K562 (cell line): ENCODE results near the gene PUDP. TPM values are rescaled to one million over a fixed set of nuclear protein-coding genes. Genes with fewer than 3 reads are reported as not detected.

Experiments used
- CBX1 ChIP-seq: sonication (generic); IDR thresholded peaks from 2 replicates; pipeline ENCODE4 v1.6.1; 2016; ENCODE audit warnings: antibody characterized with exemption, low read depth, mild to moderate bottlenecking
- CREB1 ChIP-seq, 2 experiments: sonication (generic) in 1 of 2; formaldehyde crosslinking in 1 of 2; IDR thresholded peaks; 2 replicates each; pipeline versions ENCODE4 v1.6.1 to v1.8.0; 2012 to 2022; ENCODE audit warnings: inconsistent platforms in 1 of 2, mild to moderate bottlenecking in 1 of 2, missing genetic modification reagents in 1 of 2, moderate library complexity in 1 of 2
- FOS ChIP-seq: IDR thresholded peaks from 3 replicates; pipeline ENCODE4 v1.6.1; 2011; ENCODE audit not compliant: insufficient read length; ENCODE audit errors: extremely low read depth
- GABPA ChIP-seq: fragments of 200-800 bp; sonication (Bioruptor generic); conservative IDR thresholded peaks from 2 replicates; pipeline ENCODE4 v1.6.1; 2016; ENCODE audit warnings: low read depth, missing genetic modification characterization, missing compliant biosample characterization
- JUND ChIP-seq, 2 experiments: IDR thresholded peaks; 2 replicates in 1 of 2; 3 replicates in 1 of 2; pipeline ENCODE4 v1.6.1; 2011; ENCODE audit warnings: borderline replicate concordance in 2 of 2, low read depth in 2 of 2, low read length in 2 of 2, improper control_type of control experiment in 1 of 2, missing biosample characterization in 1 of 2, missing genetic modification characterization in 1 of 2, missing genetic modification reagents in 1 of 2
- KDM1A ChIP-seq, 2 experiments: fragments of 450-650 bp; IDR thresholded peaks; 2 replicates each; pipeline ENCODE4 v1.6.1; 2016; ENCODE audit warnings: mild to moderate bottlenecking in 2 of 2
- KDM4B ChIP-seq, 2 experiments: fragments of 450-650 bp in 1 of 2; sonication (generic) in 1 of 2; IDR thresholded peaks; 2 replicates each; pipeline ENCODE4 v1.6.1; 2016 to 2017; ENCODE audit warnings: borderline replicate concordance in 2 of 2, antibody characterized with exemption in 1 of 2, low read depth in 1 of 2, mild to moderate bottlenecking in 1 of 2
- KDM5B ChIP-seq: fragments of 200-600 bp; sonication (generic); IDR thresholded peaks from 2 replicates; pipeline ENCODE4 v1.6.1; 2012; ENCODE audit warnings: low read depth, mild to moderate bottlenecking, moderate library complexity, low read length, control low read depth, inconsistent platforms; ENCODE audit not compliant: insufficient replicate concordance
- MEIS2 ChIP-seq: fragments of 450-650 bp; IDR thresholded peaks from 2 replicates; pipeline ENCODE4 v1.6.1; 2014; ENCODE audit warnings: mild to moderate bottlenecking; ENCODE audit not compliant: partially characterized antibody
- TBP ChIP-seq: optimal IDR thresholded peaks from 2 replicates; pipeline ENCODE3; 2011; ENCODE audit warnings: low read depth, low read length, improper control_type of control experiment
- TCF15 ChIP-seq: fragments of 250-450 bp; sonication (Bioruptor Pico); IDR thresholded peaks from 2 replicates; pipeline ENCODE4 v1.8.0; 2022; ENCODE audit warnings: moderate library complexity, mild to moderate bottlenecking, inconsistent platforms
- ZC3H4 ChIP-seq: sonication (generic); formaldehyde crosslinking; IDR thresholded peaks from 2 replicates; pipeline ENCODE4 v1.9.0; 2021; ENCODE audit warnings: missing genetic modification reagents, borderline replicate concordance
- polyA plus RNA-seq, 8 experiments: library from polyadenylated mRNA; depleted of rRNA in 4 of 8; stranded (reverse) in 5 of 8; unstranded in 3 of 8; fragments of >200 nt; fragmentation: Nextera tagmentation in 2 of 8; fragmentation: Illumina TruSeq in 1 of 8; extraction: Ambion mirVana in 2 of 8; extraction: Trizol in 1 of 8; gene quantifications; 2 replicates each; pipeline versions ENCODE4 v1.2.1 to v1.2.3, GENCODE V29; 2011 to 2014; ENCODE audit warnings: inconsistent platforms in 1 of 8, missing spikeins in 1 of 8
- total RNA-seq, 7 experiments: library from RNA; depleted of rRNA in 6 of 7; stranded (reverse); fragments of >200 nt in 6 of 7; fragmentation: Illumina TruSeq in 2 of 7; extraction: Trizol in 2 of 7; gene quantifications; 2 replicates each; pipeline versions ENCODE4 v1.2.1 to v1.2.3, GENCODE V29; 2011 to 2021; ENCODE audit warnings: low replicate concordance in 1 of 7
- TF ChIP-seq, protein P1 (sequence below): sonication (generic); formaldehyde crosslinking; IDR thresholded peaks from 2 replicates; pipeline ENCODE4 v1.8.0; 2022; ENCODE audit warnings: missing genetic modification reagents, mild to moderate bottlenecking, moderate library complexity, borderline replicate concordance
- TF ChIP-seq, protein P2 (sequence below): sonication (generic); formaldehyde crosslinking; IDR thresholded peaks from 2 replicates; pipeline ENCODE4 v1.5.0; 2020; ENCODE audit warnings: missing genetic modification reagents
- TF ChIP-seq, protein P3 (sequence below): fragments of 450-650 bp; IDR thresholded peaks from 2 replicates; pipeline ENCODE4 v1.7.1; 2018; ENCODE audit warnings: mild to moderate bottlenecking, low read depth; ENCODE audit not compliant: partially characterized antibody
- TF ChIP-seq, protein P4 (sequence below): fragments of 450-650 bp; IDR thresholded peaks from 2 replicates; pipeline ENCODE4 v1.6.1; 2016; ENCODE audit warnings: low read depth, mild to moderate bottlenecking, moderate library complexity
- TF ChIP-seq, protein P5 (sequence below): fragments of 450-650 bp; IDR thresholded peaks from 2 replicates; pipeline ENCODE4 v1.6.1; 2016; ENCODE audit warnings: missing biosample characterization, missing genetic modification characterization

Gene PUDP
- total and polyA plus RNA-seq, 9 of the 15 experiments (the other 6 are each of a cell fraction or from before 2014, with no cell fraction given) = 13.6 to 63.0 (median 29.2) TPM

GRCh38 chrX:7147978-7148854 lies at the start of gene PUDP (continued):
- TF ChIP-seq KDM1A (IDR thresholded peaks at IDR 0.05) = peak; percentile 38 to 48; a peak in 1 of 4 replicates
- peak; percentile 95 for TF ChIP-seq MEIS2
- TF ChIP-seq CBX1 = peak; percentile 78; the same call in 1 of the 2 replicates
- peak; percentile 41 for TF ChIP-seq TBP
- TF ChIP-seq, protein P1, sequence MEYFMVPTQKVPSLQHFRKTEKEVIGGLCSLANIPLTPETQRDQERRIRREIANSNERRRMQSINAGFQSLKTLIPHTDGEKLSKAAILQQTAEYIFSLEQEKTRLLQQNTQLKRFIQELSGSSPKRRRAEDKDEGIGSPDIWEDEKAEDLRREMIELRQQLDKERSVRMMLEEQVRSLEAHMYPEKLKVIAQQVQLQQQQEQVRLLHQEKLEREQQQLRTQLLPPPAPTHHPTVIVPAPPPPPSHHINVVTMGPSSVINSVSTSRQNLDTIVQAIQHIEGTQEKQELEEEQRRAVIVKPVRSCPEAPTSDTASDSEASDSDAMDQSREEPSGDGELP (CRISPR knock-in tag) = peak; percentile 66; the same call in 1 of the 2 replicates
- TF ChIP-seq, protein P2, sequence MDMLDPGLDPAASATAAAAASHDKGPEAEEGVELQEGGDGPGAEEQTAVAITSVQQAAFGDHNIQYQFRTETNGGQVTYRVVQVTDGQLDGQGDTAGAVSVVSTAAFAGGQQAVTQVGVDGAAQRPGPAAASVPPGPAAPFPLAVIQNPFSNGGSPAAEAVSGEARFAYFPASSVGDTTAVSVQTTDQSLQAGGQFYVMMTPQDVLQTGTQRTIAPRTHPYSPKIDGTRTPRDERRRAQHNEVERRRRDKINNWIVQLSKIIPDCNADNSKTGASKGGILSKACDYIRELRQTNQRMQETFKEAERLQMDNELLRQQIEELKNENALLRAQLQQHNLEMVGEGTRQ (CRISPR knock-in tag) = no peak
- TF ChIP-seq JUND (IDR thresholded peaks at IDR 0.05; ENCODE audit: borderline replicate concordance, low read depth, low read length) = no peak
- TF ChIP-seq JUND (tag; IDR thresholded peaks at IDR 0.05; ENCODE audit: borderline replicate concordance, low read depth, low read length) = no peak
- TF ChIP-seq, protein P3, sequence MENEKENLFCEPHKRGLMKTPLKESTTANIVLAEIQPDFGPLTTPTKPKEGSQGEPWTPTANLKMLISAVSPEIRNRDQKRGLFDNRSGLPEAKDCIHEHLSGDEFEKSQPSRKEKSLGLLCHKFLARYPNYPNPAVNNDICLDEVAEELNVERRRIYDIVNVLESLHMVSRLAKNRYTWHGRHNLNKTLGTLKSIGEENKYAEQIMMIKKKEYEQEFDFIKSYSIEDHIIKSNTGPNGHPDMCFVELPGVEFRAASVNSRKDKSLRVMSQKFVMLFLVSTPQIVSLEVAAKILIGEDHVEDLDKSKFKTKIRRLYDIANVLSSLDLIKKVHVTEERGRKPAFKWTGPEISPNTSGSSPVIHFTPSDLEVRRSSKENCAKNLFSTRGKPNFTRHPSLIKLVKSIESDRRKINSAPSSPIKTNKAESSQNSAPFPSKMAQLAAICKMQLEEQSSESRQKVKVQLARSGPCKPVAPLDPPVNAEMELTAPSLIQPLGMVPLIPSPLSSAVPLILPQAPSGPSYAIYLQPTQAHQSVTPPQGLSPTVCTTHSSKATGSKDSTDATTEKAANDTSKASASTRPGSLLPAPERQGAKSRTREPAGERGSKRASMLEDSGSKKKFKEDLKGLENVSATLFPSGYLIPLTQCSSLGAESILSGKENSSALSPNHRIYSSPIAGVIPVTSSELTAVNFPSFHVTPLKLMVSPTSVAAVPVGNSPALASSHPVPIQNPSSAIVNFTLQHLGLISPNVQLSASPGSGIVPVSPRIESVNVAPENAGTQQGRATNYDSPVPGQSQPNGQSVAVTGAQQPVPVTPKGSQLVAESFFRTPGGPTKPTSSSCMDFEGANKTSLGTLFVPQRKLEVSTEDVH = no peak
- no peak for TF ChIP-seq TCF15 (CRISPR knock-in tag)
- peak; percentile 65 for TF ChIP-seq GABPA
- no peak for TF ChIP-seq KDM4B (IDR thresholded peaks at IDR 0.05; ENCODE audit: borderline replicate concordance in 2 of 2, low read depth in 1 of 2)
- TF ChIP-seq FOS = no peak
- TF ChIP-seq CREB1 (IDR thresholded peaks at IDR 0.05) = no peak
- 0 out of 2 replicates have a peak, but pooled peaks have one; percentile 43 for TF ChIP-seq CREB1 (CRISPR knock-in tag; IDR thresholded peaks at IDR 0.05)
- TF ChIP-seq, protein P4, sequence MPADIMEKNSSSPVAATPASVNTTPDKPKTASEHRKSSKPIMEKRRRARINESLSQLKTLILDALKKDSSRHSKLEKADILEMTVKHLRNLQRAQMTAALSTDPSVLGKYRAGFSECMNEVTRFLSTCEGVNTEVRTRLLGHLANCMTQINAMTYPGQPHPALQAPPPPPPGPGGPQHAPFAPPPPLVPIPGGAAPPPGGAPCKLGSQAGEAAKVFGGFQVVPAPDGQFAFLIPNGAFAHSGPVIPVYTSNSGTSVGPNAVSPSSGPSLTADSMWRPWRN = no peak
- TF ChIP-seq ZC3H4 (CRISPR knock-in tag) = no peak
- TF ChIP-seq, protein P5, sequence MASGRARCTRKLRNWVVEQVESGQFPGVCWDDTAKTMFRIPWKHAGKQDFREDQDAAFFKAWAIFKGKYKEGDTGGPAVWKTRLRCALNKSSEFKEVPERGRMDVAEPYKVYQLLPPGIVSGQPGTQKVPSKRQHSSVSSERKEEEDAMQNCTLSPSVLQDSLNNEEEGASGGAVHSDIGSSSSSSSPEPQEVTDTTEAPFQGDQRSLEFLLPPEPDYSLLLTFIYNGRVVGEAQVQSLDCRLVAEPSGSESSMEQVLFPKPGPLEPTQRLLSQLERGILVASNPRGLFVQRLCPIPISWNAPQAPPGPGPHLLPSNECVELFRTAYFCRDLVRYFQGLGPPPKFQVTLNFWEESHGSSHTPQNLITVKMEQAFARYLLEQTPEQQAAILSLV (tag) = no peak
- peak; percentile 32 for TF ChIP-seq KDM5B
